ENCODE data around the gene FBXO46.
A peak's percentile ranks its signal among the peaks of the same experiment; 100 is the strongest.
"Not testable (repeated sequence)": the region's sequence is repeated elsewhere in the genome, so short reads cannot be mapped to it uniquely, and the experiment has no call there.

The FBXO46 gene

GRCh38 chr19:45739498-45740439 is 9.1 kb upstream of the FBXO46 start:
- no peak overlapping the region for H3K4me2 ChIP-seq (ENCODE audit: low read depth, low read length, poor library complexity, severe bottlenecking)
- H2AFZ ChIP-seq (ENCODE audit: low read length): no peak overlapping the region
- H3K79me2 ChIP-seq (ENCODE audit: insufficient read depth, low read length): no peaks in the 10 kb centered on the region
- H3K9me2 ChIP-seq (replicated peaks; ENCODE audit: low read depth, low read length): no peaks in the 10 kb centered on the region
- no peak overlapping the region for H3K9ac ChIP-seq (ENCODE audit: low read depth, low read length, poor library complexity, severe bottlenecking)
- no peaks in the 10 kb centered on the region for H3K27me3 ChIP-seq (ENCODE audit: insufficient read depth, low read length, poor library complexity, severe bottlenecking)
- TF ChIP-seq EZH2phosphoT487 (IDR thresholded peaks at IDR 0.05; ENCODE audit: borderline replicate concordance): no peak
- TF ChIP-seq CTCF (conservative IDR thresholded peaks at IDR 0.05; ENCODE audit: low read length): no peak
- no peaks in the 10 kb centered on the region for H3K4me1 ChIP-seq (ENCODE audit: insufficient read depth, low read length, poor library complexity, severe bottlenecking)
- no peak overlapping the region for H3K4me3 ChIP-seq (ENCODE audit: low read length, poor library complexity, severe bottlenecking)
- no peaks in the 10 kb centered on the region for H4K20me1 ChIP-seq (ENCODE audit: insufficient read depth, low read length, poor library complexity, severe bottlenecking)
- H3K9me3 ChIP-seq (ENCODE audit: insufficient read depth, low read depth, low read length): no peaks in the 10 kb centered on the region
- no peaks in the 10 kb centered on the region for H3K36me3 ChIP-seq (ENCODE audit: insufficient read depth, low read length)
- H3F3A ChIP-seq (ENCODE audit: low read depth): no peaks in the 10 kb centered on the region

GRCh38 chr19:45733160-45733810 is 2.6 kb upstream of the FBXO46 start, which contains the start of gene MEIOSIN:
MEIOSIN (plus strand) TSS chr19:45733439; CDS start chr19:45735377, 1,938 bp downstream.
- H3K27me3 ChIP-seq (ENCODE audit: insufficient read depth, low read length, poor library complexity, severe bottlenecking): no peaks in the 10 kb centered on the region

GRCh38 chr19:45729800-45730290 is 851 bp downstream of the FBXO46 start:
- H3K9me2 ChIP-seq (replicated peaks; ENCODE audit: low read depth, low read length): no peaks in the 10 kb centered on the region
- H3K36me3 ChIP-seq (ENCODE audit: insufficient read depth, low read length): no peaks in the 10 kb centered on the region
- H3K9ac ChIP-seq (ENCODE audit: low read depth, low read length, poor library complexity, severe bottlenecking): peak overlapping the region; percentile 94
- TF ChIP-seq CTCF (conservative IDR thresholded peaks at IDR 0.05; ENCODE audit: low read length): no peak
- no peak overlapping the region for H2AFZ ChIP-seq (ENCODE audit: low read length)
- H3F3A ChIP-seq (ENCODE audit: low read depth): no peaks in the 10 kb centered on the region
- peak overlapping the region; percentile 99 for H3K4me2 ChIP-seq (ENCODE audit: low read depth, low read length, poor library complexity, severe bottlenecking)
- H3K27me3 ChIP-seq (ENCODE audit: insufficient read depth, low read length, poor library complexity, severe bottlenecking): no peaks in the 10 kb centered on the region
- H3K4me1 ChIP-seq (ENCODE audit: insufficient read depth, low read length, poor library complexity, severe bottlenecking): peaks cover 17% of the 10 kb centered on the region
- no peaks in the 10 kb centered on the region for H3K9me3 ChIP-seq (ENCODE audit: insufficient read depth, low read depth, low read length)
- peaks cover 14% of the 10 kb centered on the region for H4K20me1 ChIP-seq (ENCODE audit: insufficient read depth, low read length, poor library complexity, severe bottlenecking)
- H3K79me2 ChIP-seq (ENCODE audit: insufficient read depth, low read length): peaks cover 58% of the 10 kb centered on the region
- H3K4me3 ChIP-seq (ENCODE audit: low read length, poor library complexity, severe bottlenecking): peak overlapping the region; percentile 95

More at GRCh38 chr19:45733160-45733810, 2.6 kb upstream of the FBXO46 start, which contains the start of gene MEIOSIN:
- Histone ChIP-seq H2AFZ (ENCODE audit: low read length) (no peak within 1 kb of the TSS), H3K4me2 (ENCODE audit: low read depth, low read length, poor library complexity, severe bottlenecking) (no peak within 1 kb of the TSS), H3K9me2 (replicated peaks; ENCODE audit: low read depth, low read length) (no peaks in the 10 kb centered on the region), H3F3A (ENCODE audit: low read depth) (no peaks in the 10 kb centered on the region), H3K4me3 (ENCODE audit: low read length, poor library complexity, severe bottlenecking) (no peak within 1 kb of the TSS), H3K9ac (ENCODE audit: low read depth, low read length, poor library complexity, severe bottlenecking) (no peak within 1 kb of the TSS), H4K20me1 (ENCODE audit: insufficient read depth, low read length, poor library complexity, severe bottlenecking) (peaks cover 9% of the 10 kb centered on the region), H3K9me3 (ENCODE audit: insufficient read depth, low read depth, low read length) (no peaks in the 10 kb centered on the region), H3K4me1 (ENCODE audit: insufficient read depth, low read length, poor library complexity, severe bottlenecking) (peaks cover 13% of the 10 kb centered on the region), H3K36me3 (ENCODE audit: insufficient read depth, low read length) (no peaks in the 10 kb centered on the region), H3K79me2 (ENCODE audit: insufficient read depth, low read length) (peaks cover 24% of the 10 kb centered on the region)
- TF ChIP-seq EZH2phosphoT487 (IDR thresholded peaks at IDR 0.05; ENCODE audit: borderline replicate concordance) (no peak), CTCF (conservative IDR thresholded peaks at IDR 0.05; ENCODE audit: low read length) (no peak)

GRCh38 chr19:45728683-45729082 is 2.0 kb downstream of the FBXO46 start:
- not testable (repeated sequence) for H2AFZ ChIP-seq (ENCODE audit: low read length); H3K9me2 ChIP-seq (replicated peaks; ENCODE audit: low read depth, low read length); H3K4me3 ChIP-seq (ENCODE audit: low read length, poor library complexity, severe bottlenecking); H3K27me3 ChIP-seq (ENCODE audit: insufficient read depth, low read length, poor library complexity, severe bottlenecking); H3K36me3 ChIP-seq (ENCODE audit: insufficient read depth, low read length); H3K9me3 ChIP-seq (ENCODE audit: insufficient read depth, low read depth, low read length); H3F3A ChIP-seq (ENCODE audit: low read depth)
- peaks cover 14% of the 10 kb centered on the region for H4K20me1 ChIP-seq (ENCODE audit: insufficient read depth, low read length, poor library complexity, severe bottlenecking)
- peaks cover 64% of the 10 kb centered on the region for H3K79me2 ChIP-seq (ENCODE audit: insufficient read depth, low read length)
- peak overlapping the region; percentile 99 for H3K4me2 ChIP-seq (ENCODE audit: low read depth, low read length, poor library complexity, severe bottlenecking)
- peak overlapping the region; percentile 20 for H3K9ac ChIP-seq (ENCODE audit: low read depth, low read length, poor library complexity, severe bottlenecking)
- peaks cover 17% of the 10 kb centered on the region for H3K4me1 ChIP-seq (ENCODE audit: insufficient read depth, low read length, poor library complexity, severe bottlenecking)

- H3K79me2 ChIP-seq (ENCODE audit: insufficient read depth, low read length): peaks cover 58% of the 10 kb centered on the region
- H3K9me2 ChIP-seq (replicated peaks; ENCODE audit: low read depth, low read length); H2AFZ ChIP-seq (ENCODE audit: low read length); H3K9ac ChIP-seq (ENCODE audit: low read depth, low read length, poor library complexity, severe bottlenecking); H3K36me3 ChIP-seq (ENCODE audit: insufficient read depth, low read length); H3F3A ChIP-seq (ENCODE audit: low read depth); H3K4me3 ChIP-seq (ENCODE audit: low read length, poor library complexity, severe bottlenecking); H3K27me3 ChIP-seq (ENCODE audit: insufficient read depth, low read length, poor library complexity, severe bottlenecking); H4K20me1 ChIP-seq (ENCODE audit: insufficient read depth, low read length, poor library complexity, severe bottlenecking); H3K4me2 ChIP-seq (ENCODE audit: low read depth, low read length, poor library complexity, severe bottlenecking); H3K9me3 ChIP-seq (ENCODE audit: insufficient read depth, low read depth, low read length): not testable (repeated sequence)
- H3K4me1 ChIP-seq (ENCODE audit: insufficient read depth, low read length, poor library complexity, severe bottlenecking): peaks cover 26% of the 10 kb centered on the region
Measured at GRCh38 chr19:45720065-45720464, 10.6 kb downstream of the FBXO46 start.

Data from Loucy (cell line).